Smooth muscle cell (in vitro differentiated cells): ENCODE data around the gene CTNNB1. TPM values are rescaled to one million over a fixed set of nuclear protein-coding genes. Genes with fewer than 3 reads are reported as not detected.
"Not testable (repeated sequence)": the region's sequence is repeated elsewhere in the genome, so short reads cannot be mapped to it uniquely, and the experiment has no call there.

Source experiments
- DNase-seq: peaks from one replicate; lab custom pipeline; 2025; ENCODE audit not compliant: unreplicated experiment; lab: John Stamatoyannopoulos, UW
- H2AFZ ChIP-seq: fragments of 200-600 bp; sonication (generic); 2 replicates; pipeline ENCODE4 v1.6.0; 2016; ENCODE audit warnings: antibody characterized with exemption, low read depth, mild to moderate bottlenecking
- H3F3A ChIP-seq: fragments of 200-600 bp; sonication (generic); 2 replicates; pipeline ENCODE4 v1.6.0; 2017; ENCODE audit warnings: antibody characterized with exemption, low read depth
- H3K27ac ChIP-seq: fragments of 200-600 bp; sonication (generic); 2 replicates; pipeline ENCODE4 v1.5.1; 2016; ENCODE audit warnings: low read depth, mild to moderate bottlenecking
- H3K27me3 ChIP-seq: fragments of 200-600 bp; sonication (generic); 2 replicates; pipeline ENCODE4 v1.6.1; 2016; ENCODE audit warnings: low read depth, mild to moderate bottlenecking
- H3K36me3 ChIP-seq: fragments of 200-600 bp; sonication (generic); 2 replicates; pipeline ENCODE4 v1.5.1; 2016; ENCODE audit warnings: low read depth
- H3K4me1 ChIP-seq: fragments of 200-600 bp; sonication (generic); 2 replicates; pipeline ENCODE4 v1.5.1; 2016; ENCODE audit warnings: low read depth
- H3K4me2 ChIP-seq: fragments of 200-600 bp; sonication (generic); 2 replicates; pipeline ENCODE4 v1.6.0; 2016; ENCODE audit warnings: mild to moderate bottlenecking
- H3K4me3 ChIP-seq: fragments of 200-600 bp; sonication (generic); 2 replicates; pipeline ENCODE4 v1.5.1; 2016; ENCODE audit warnings: mild to moderate bottlenecking
- H3K79me2 ChIP-seq: fragments of 200-600 bp; sonication (generic); 2 replicates; pipeline ENCODE4 v1.6.0; 2016; ENCODE audit warnings: low read depth, mild to moderate bottlenecking
- H3K9ac ChIP-seq: fragments of 200-600 bp; sonication (generic); 2 replicates; pipeline ENCODE4 v1.6.0; 2016; ENCODE audit warnings: low read depth
- H3K9me3 ChIP-seq: fragments of 200-600 bp; sonication (generic); replicated peaks from 2 replicates; pipeline ENCODE4 v1.5.1; 2016; ENCODE audit warnings: low read depth
- H4K20me1 ChIP-seq: fragments of 200-600 bp; sonication (generic); 2 replicates; pipeline ENCODE4 v1.6.0; 2016; ENCODE audit warnings: low read depth
- WGBS: methylation state at CpG from one replicate; pipeline ENCODE4 v1.1.7; 2016; ENCODE audit warnings: low lambda C conversion rate; 5-methylcytosine and 5-hydroxymethylcytosine counted together
- polyA plus RNA-seq: library from polyadenylated mRNA; unstranded; fragments of >200 nt; fragmentation: Nextera tagmentation; extraction: Ambion mirVana; gene quantifications from 2 replicates; pipeline ENCODE4 v1.2.1, GENCODE V29; 2016
- total RNA-seq: library from RNA; depleted of rRNA; stranded (reverse); fragments of >200 nt; gene quantifications from 2 replicates; pipeline ENCODE4 v1.2.3, GENCODE V29; 2014
- TF ChIP-seq, protein P1 (sequence below): fragments of 200-600 bp; sonication (generic); IDR thresholded peaks from 2 replicates; pipeline ENCODE4 v1.5.1; 2017; ENCODE audit warnings: borderline replicate concordance, mild to moderate bottlenecking, antibody characterized with exemption; ENCODE audit not compliant: insufficient read depth, poor library complexity, severe bottlenecking

CTNNB1 gene
- total and polyA plus RNA-seq, 2 experiments from 2014 or later, result 167 to 957 TPM

DNA sequence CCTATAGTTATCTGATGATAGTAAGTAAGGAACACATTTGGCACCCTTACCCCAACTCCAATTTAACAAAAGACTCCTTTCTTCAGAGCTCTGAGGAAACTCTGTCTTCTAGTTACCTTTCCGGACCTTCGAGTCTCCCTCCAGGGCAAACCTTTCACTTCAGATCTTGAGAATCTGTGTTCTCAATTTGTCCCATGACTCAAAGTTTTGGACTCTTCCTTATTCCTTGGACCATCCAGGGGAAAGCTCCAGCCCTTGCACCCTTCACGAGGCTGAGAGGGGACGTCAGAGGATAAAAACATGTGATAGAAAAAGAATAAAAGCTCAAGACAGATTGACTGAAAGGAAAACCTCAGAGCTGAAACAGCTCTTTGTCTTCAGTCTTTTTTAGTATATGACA lies 76.9 kb downstream of the CTNNB1 start:
- no peaks in the 10 kb centered on the region for H3F3A ChIP-seq
- WGBS, result 61% methylated on average over 4 of the region's 4 CpGs
- no peaks in the 10 kb centered on the region for H3K27me3 ChIP-seq
- no peaks in the 10 kb centered on the region for H3K9me3 ChIP-seq
- H2AFZ ChIP-seq, result no peak overlapping the region
- H3K4me3 ChIP-seq, result no peak overlapping the region
- TF ChIP-seq, protein P1, sequence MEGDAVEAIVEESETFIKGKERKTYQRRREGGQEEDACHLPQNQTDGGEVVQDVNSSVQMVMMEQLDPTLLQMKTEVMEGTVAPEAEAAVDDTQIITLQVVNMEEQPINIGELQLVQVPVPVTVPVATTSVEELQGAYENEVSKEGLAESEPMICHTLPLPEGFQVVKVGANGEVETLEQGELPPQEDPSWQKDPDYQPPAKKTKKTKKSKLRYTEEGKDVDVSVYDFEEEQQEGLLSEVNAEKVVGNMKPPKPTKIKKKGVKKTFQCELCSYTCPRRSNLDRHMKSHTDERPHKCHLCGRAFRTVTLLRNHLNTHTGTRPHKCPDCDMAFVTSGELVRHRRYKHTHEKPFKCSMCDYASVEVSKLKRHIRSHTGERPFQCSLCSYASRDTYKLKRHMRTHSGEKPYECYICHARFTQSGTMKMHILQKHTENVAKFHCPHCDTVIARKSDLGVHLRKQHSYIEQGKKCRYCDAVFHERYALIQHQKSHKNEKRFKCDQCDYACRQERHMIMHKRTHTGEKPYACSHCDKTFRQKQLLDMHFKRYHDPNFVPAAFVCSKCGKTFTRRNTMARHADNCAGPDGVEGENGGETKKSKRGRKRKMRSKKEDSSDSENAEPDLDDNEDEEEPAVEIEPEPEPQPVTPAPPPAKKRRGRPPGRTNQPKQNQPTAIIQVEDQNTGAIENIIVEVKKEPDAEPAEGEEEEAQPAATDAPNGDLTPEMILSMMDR, result no peak
- peaks cover 6% of the 10 kb centered on the region for H3K4me1 ChIP-seq
- no peaks in the 10 kb centered on the region for H3K79me2 ChIP-seq
- no peak overlapping the region for H3K9ac ChIP-seq
- no peak for DNase-seq
- no peaks in the 10 kb centered on the region for H4K20me1 ChIP-seq
- no peaks in the 10 kb centered on the region for H3K36me3 ChIP-seq
- no peak overlapping the region for H3K4me2 ChIP-seq
- no peak overlapping the region for H3K27ac ChIP-seq

DNA sequence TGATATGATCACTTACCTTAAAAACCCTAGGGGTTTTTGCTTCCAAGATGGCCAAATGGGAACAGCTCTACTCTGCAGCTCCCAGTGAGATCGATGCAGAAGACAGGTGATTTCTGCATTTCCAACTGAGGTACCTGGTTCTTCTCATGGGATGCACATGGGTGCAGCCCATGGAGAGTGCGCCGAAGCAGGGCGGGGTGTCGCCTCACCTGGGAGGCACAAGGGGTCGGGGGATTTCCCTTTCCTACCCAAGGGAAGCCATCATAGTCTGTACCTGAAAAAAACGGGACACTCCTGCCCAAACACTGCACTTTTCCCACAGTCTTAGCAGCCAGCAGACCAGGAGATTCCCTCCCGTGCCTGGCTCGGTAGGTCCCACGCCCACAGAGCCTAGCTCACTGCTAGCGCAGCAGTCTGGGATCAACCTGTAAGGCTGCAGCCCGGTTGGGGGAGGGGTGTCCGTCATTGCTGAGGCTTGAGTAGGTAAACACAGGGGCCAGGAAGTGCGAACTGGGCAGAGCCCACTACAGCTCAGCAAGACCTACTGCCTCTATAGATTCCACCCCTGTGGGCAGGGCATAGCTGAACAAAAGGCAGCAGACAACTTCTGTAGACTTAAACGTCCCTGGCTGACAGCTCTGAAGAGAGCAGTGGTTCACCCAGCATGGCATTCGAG lies 78.6 kb downstream of the CTNNB1 start:
- Histone ChIP-seq H3K9me3 (no peaks in the 10 kb centered on the region), H3K36me3 (no peaks in the 10 kb centered on the region), H3K4me2 (no peak overlapping the region), H3K4me3 (no peak overlapping the region), H3K9ac (no peak overlapping the region), H3K27me3 (no peaks in the 10 kb centered on the region), H3K79me2 (no peaks in the 10 kb centered on the region), H3K4me1 (peaks cover 6% of the 10 kb centered on the region), H2AFZ (no peak overlapping the region), H4K20me1 (no peaks in the 10 kb centered on the region), H3F3A (no peaks in the 10 kb centered on the region), H3K27ac (no peak overlapping the region)
- DNase-seq, result no peak
- WGBS, result 73% methylated on average over 16 of the region's 16 CpGs
- TF ChIP-seq, protein P1, result no peak

DNA sequence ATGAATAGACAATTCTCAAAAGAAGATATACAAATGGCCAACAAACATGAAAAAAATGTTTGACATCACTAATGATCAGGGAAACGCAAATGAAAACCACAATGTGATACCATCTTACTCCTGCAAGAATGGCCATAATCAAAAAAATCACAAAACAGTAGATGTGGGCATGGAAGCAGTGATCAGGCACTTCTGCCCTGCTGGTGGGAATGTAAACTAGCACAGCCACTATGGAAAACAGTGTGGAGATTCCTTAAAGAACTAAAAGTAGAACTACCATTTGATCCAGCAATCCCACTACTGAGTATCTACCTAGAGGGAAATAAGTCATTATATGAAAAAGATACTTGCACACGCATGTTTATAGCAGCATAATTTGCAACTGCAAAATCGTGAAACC lies 85.6 kb downstream of the CTNNB1 start:
- 92% methylated on average over 3 of the region's 3 CpGs for WGBS
- not testable (repeated sequence) for H3K36me3 ChIP-seq, H3K4me1 ChIP-seq

DNA sequence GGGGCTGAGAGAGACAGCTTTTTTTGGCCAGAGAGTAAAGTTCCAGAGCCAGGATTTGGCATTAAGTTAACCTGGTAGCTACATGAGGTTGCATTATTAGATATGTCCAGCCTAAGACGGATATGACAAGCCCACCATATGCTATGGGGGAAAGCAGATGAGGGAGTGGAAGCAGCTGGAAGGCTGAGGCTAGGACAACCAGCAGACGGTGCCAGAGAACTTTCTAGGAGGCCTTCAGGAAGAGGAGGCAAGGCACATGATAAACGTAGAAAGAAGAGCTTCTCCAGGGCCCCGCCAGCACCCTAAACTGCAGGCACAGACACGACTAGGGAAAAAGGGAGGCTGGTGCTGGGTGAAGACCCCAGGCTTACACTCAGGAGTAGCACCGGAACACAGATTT lies 87.0 kb downstream of the CTNNB1 start:
- H3K4me3 ChIP-seq, result no peak overlapping the region
- no peak for DNase-seq
- H3K9me3 ChIP-seq, result no peaks in the 10 kb centered on the region
- no peaks in the 10 kb centered on the region for H3F3A ChIP-seq
- H3K4me2 ChIP-seq, result no peak overlapping the region
- no peak overlapping the region for H3K27ac ChIP-seq
- H4K20me1 ChIP-seq, result no peaks in the 10 kb centered on the region
- H3K4me1 ChIP-seq, result no peaks in the 10 kb centered on the region
- TF ChIP-seq, protein P1, result no peak
- no peaks in the 10 kb centered on the region for H3K27me3 ChIP-seq
- no peaks in the 10 kb centered on the region for H3K36me3 ChIP-seq
- no peak overlapping the region for H3K9ac ChIP-seq
- WGBS, result 68% methylated on average over 6 of the region's 6 CpGs
- H2AFZ ChIP-seq, result no peak overlapping the region
- H3K79me2 ChIP-seq, result no peaks in the 10 kb centered on the region

More for the DNA sequence above, 85.6 kb downstream of the CTNNB1 start:
- H3F3A ChIP-seq, DNase-seq, H3K4me2 ChIP-seq, H3K4me3 ChIP-seq, H3K27me3 ChIP-seq, H2AFZ ChIP-seq, H3K9ac ChIP-seq, H4K20me1 ChIP-seq, H3K79me2 ChIP-seq, H3K27ac ChIP-seq, H3K9me3 ChIP-seq: not testable (repeated sequence)
